WTC11 (cell line): ENCODE measurements around the gene UBE2E1. TPM values are rescaled to one million over a fixed set of nuclear protein-coding genes. Genes with fewer than 3 reads are reported as not detected.

Experiments used
- ATAC-seq: fragments of 200-7000 bp; cut with Tn5 transposase; 2 replicates; pipeline ENCODE4 v1.10.0; 2021; ENCODE audit warnings: mild to moderate bottlenecking, moderate library complexity
- CTCF ChIA-PET: fragments of 300-600 bp; sonication (Branson Sonifier 250); formaldehyde crosslinking; loops from one replicate; lab custom pipeline; 2021; ENCODE audit warnings: antibody characterized with exemption; lab: Charles Lee
- POLR2A ChIA-PET: fragments of 350-600 bp; sonication (Branson Sonifier 250); formaldehyde crosslinking; loops from one replicate; lab custom pipeline; 2021; ENCODE audit warnings: antibody characterized with exemption; lab: Charles Lee
- DNase-seq: peaks from one replicate; pipeline ENCODE4 v3.0.0; 2021; ENCODE audit warnings: low spot score
- H3K27ac Mint-ChIP-seq: 2 replicates; pipeline ENCODE4 v1.8.0; 2021; ENCODE audit warnings: mixed read lengths
- H3K27me3 Mint-ChIP-seq: 2 replicates; pipeline ENCODE4 v1.8.0; 2021; ENCODE audit warnings: low read depth, mild to moderate bottlenecking, moderate library complexity, mixed read lengths
- H3K36me3 Mint-ChIP-seq: 2 replicates; pipeline ENCODE4 v1.8.0; 2021; ENCODE audit warnings: mixed read lengths
- H3K4me1 Mint-ChIP-seq: 2 replicates; pipeline ENCODE4 v1.8.0; 2022; ENCODE audit warnings: mixed read lengths
- H3K4me3 Mint-ChIP-seq: 2 replicates; pipeline ENCODE4 v1.8.0; 2021; ENCODE audit warnings: mild to moderate bottlenecking, moderate library complexity, mixed read lengths
- H3K9me3 Mint-ChIP-seq: 2 replicates; pipeline ENCODE4 v1.8.0; 2021; ENCODE audit warnings: mixed read lengths
- ARID4B ChIP-seq: sonication (generic); formaldehyde crosslinking; IDR thresholded peaks from 2 replicates; pipeline ENCODE4 v1.8.0; 2023; ENCODE audit warnings: missing genetic modification reagents, mild to moderate bottlenecking, borderline replicate concordance
- ATF3 ChIP-seq: sonication (generic); formaldehyde crosslinking; conservative IDR thresholded peaks from 2 replicates; pipeline ENCODE4 v1.8.1; 2022; ENCODE audit warnings: mild to moderate bottlenecking, missing genetic modification reagents
- ATF6 ChIP-seq: sonication (generic); formaldehyde crosslinking; IDR thresholded peaks from 2 replicates; pipeline ENCODE4 v1.8.1; 2023; ENCODE audit warnings: mild to moderate bottlenecking, missing genetic modification reagents
- ELF4 ChIP-seq: sonication (generic); formaldehyde crosslinking; IDR thresholded peaks from 2 replicates; pipeline ENCODE4 v1.8.1; 2022; ENCODE audit warnings: low read depth, mild to moderate bottlenecking, moderate library complexity, missing genetic modification reagents
- ESRRA ChIP-seq: sonication (generic); formaldehyde crosslinking; IDR thresholded peaks from 2 replicates; pipeline ENCODE4 v1.8.1; 2022; ENCODE audit warnings: mild to moderate bottlenecking, missing genetic modification reagents, borderline replicate concordance
- FOXP4 ChIP-seq: sonication (generic); formaldehyde crosslinking; IDR thresholded peaks from 2 replicates; pipeline ENCODE4 v1.8.0; 2022; ENCODE audit warnings: mild to moderate bottlenecking, missing genetic modification reagents
- GRHL2 ChIP-seq: fragments of 250-450 bp; sonication (Bioruptor Pico); IDR thresholded peaks from 2 replicates; pipeline ENCODE4 v1.8.0; 2022; ENCODE audit warnings: mild to moderate bottlenecking, moderate library complexity; ENCODE audit not compliant: insufficient replicate concordance, severe bottlenecking
- NFATC4 ChIP-seq: fragments of 250-450 bp; sonication (Bioruptor Pico); IDR thresholded peaks from 2 replicates; pipeline ENCODE4 v1.9.0; 2021; ENCODE audit warnings: mild to moderate bottlenecking
- NFE2L1 ChIP-seq: sonication (generic); formaldehyde crosslinking; IDR thresholded peaks from 2 replicates; pipeline ENCODE4 v1.8.1; 2023; ENCODE audit warnings: missing genetic modification reagents
- PRRX2 ChIP-seq: fragments of 250-450 bp; sonication (Bioruptor Pico); IDR thresholded peaks from 2 replicates; pipeline ENCODE4 v1.8.0; 2021; ENCODE audit warnings: mild to moderate bottlenecking
- ZNF138 ChIP-seq: sonication (generic); formaldehyde crosslinking; conservative IDR thresholded peaks from 2 replicates; pipeline ENCODE4 v1.8.1; 2022; ENCODE audit warnings: mild to moderate bottlenecking, moderate library complexity, missing genetic modification reagents
- ZNF263 ChIP-seq: sonication (generic); formaldehyde crosslinking; IDR thresholded peaks from 2 replicates; pipeline ENCODE4 v1.8.1; 2022; ENCODE audit warnings: low read depth, mild to moderate bottlenecking, moderate library complexity, missing genetic modification reagents
- ZNF512 ChIP-seq: sonication (generic); formaldehyde crosslinking; IDR thresholded peaks from 2 replicates; pipeline ENCODE4 v1.8.1; 2022; ENCODE audit warnings: missing genetic modification reagents, borderline replicate concordance
- total RNA-seq: library from RNA; stranded (reverse); gene quantifications from 3 replicates; pipeline ENCODE4 v1.2.3, GENCODE V29; 2021

The UBE2E1 gene
- total RNA-seq, 1 experiment from 2014 or later: 121 TPM

GRCh38 chr3:23873941-23874340 is 68.2 kb downstream of the UBE2E1 start (continued):
- no peak for TF ChIP-seq FOXP4 (CRISPR knock-in tag)
- TF ChIP-seq ZNF138 (CRISPR knock-in tag): no peak
- TF ChIP-seq ZNF263 (CRISPR knock-in tag): no peak
- no peak for TF ChIP-seq ATF3

- H3K36me3 Mint-ChIP-seq: peaks cover 34% of the 10 kb centered on the region
- H3K9me3 Mint-ChIP-seq: peaks cover 24% of the 10 kb centered on the region
- DNase-seq (no peak), ATAC-seq (no peak)
- H3K27me3 Mint-ChIP-seq: no peaks in the 10 kb centered on the region; the same call in 1 of the 2 replicates
- POLR2A ChIA-PET: no interaction called here
- no peak for TF ChIP-seq ATF6 (CRISPR knock-in tag)
- TF ChIP-seq PRRX2 (CRISPR knock-in tag): no peak
- TF ChIP-seq NFATC4 (CRISPR knock-in tag): no peak
- no peak for TF ChIP-seq ELF4 (CRISPR knock-in tag)
- TF ChIP-seq ESRRA (CRISPR knock-in tag): no peak
- no peak for TF ChIP-seq ZNF512 (CRISPR knock-in tag)
- no peak for TF ChIP-seq ARID4B (CRISPR knock-in tag)
- TF ChIP-seq NFE2L1 (CRISPR knock-in tag): no peak
- TF ChIP-seq GRHL2 (CRISPR knock-in tag): no peak
- no peak overlapping the region for H3K27ac Mint-ChIP-seq
- CTCF ChIA-PET: interaction anchor here (1.0 to 3.5 kb wide), 3 partner anchors 10 to 40 kb away, joined by 4 to 12 read pairs (median 4); no protein-coding TSS in a partner anchor
- peaks cover 28% of the 10 kb centered on the region for H3K4me1 Mint-ChIP-seq
- H3K4me3 Mint-ChIP-seq: no peak overlapping the region
Observed at GRCh38 chr3:23874359-23875112, 68.8 kb downstream of the UBE2E1 start.
